HUES48 (cell line): ENCODE data around the gene TAAR1.
"Not testable (repeated sequence)": the region's sequence is repeated elsewhere in the genome, so short reads cannot be mapped to it uniquely, and the experiment has no call there.

Experiments
- H3K27ac ChIP-seq: one replicate; pipeline ENCODE4 v1.7.0; 2013; ENCODE audit warnings: low read depth, low read length, inconsistent platforms
- H3K27me3 ChIP-seq: 2 replicates; pipeline ENCODE4 v1.6.1; 2013; ENCODE audit warnings: mild to moderate bottlenecking, low read length; ENCODE audit not compliant: control insufficient read depth, insufficient read depth
- H3K36me3 ChIP-seq: 2 replicates; pipeline ENCODE4 v1.6.1; 2013; ENCODE audit warnings: low read length; ENCODE audit not compliant: control insufficient read depth, insufficient read depth
- H3K4me1 ChIP-seq: 2 replicates; pipeline ENCODE4 v1.6.1; 2013; ENCODE audit warnings: mild to moderate bottlenecking, low read length; ENCODE audit not compliant: control insufficient read depth, insufficient read depth
- H3K4me3 ChIP-seq: 2 replicates; pipeline ENCODE4 v1.5.1; 2013; ENCODE audit warnings: mild to moderate bottlenecking, low read depth, low read length
- H3K9ac ChIP-seq: 2 replicates; pipeline ENCODE4 v1.6.1; 2013; ENCODE audit warnings: mild to moderate bottlenecking, low read depth, low read length, moderate library complexity
- H3K9me3 ChIP-seq: 2 replicates; pipeline ENCODE4 v1.6.1; 2013; ENCODE audit warnings: low read length; ENCODE audit not compliant: control insufficient read depth, insufficient read depth

Gene TAAR1

GRCh38 chr6:132661906-132662305 is 2.9 kb upstream of the TAAR1 start:
- no peak overlapping the region for H3K9ac ChIP-seq
- H3K4me1 ChIP-seq, result peaks cover 15% of the 10 kb centered on the region
- H3K36me3 ChIP-seq, result no peaks in the 10 kb centered on the region
- H3K9me3 ChIP-seq, result peaks cover 5% of the 10 kb centered on the region; the same call in 1 of the 2 replicates
- H3K27me3 ChIP-seq, result no peaks in the 10 kb centered on the region
- H3K4me3 ChIP-seq, result no peak overlapping the region
- H3K27ac ChIP-seq, result no peak overlapping the region

GRCh38 chr6:132651062-132651461 is 7.9 kb downstream of the TAAR1 start:
- Histone ChIP-seq H3K36me3 (no peaks in the 10 kb centered on the region), H3K27ac (no peak overlapping the region), H3K9ac (no peak overlapping the region), H3K4me1 (peaks cover 4% of the 10 kb centered on the region), H3K9me3 (no peaks in the 10 kb centered on the region), H3K4me3 (no peak overlapping the region), H3K27me3 (no peaks in the 10 kb centered on the region)

GRCh38 chr6:132650429-132650828 is 8.6 kb downstream of the TAAR1 start:
- Histone ChIP-seq H3K9ac (no peak overlapping the region), H3K4me1 (peaks cover 4% of the 10 kb centered on the region), H3K27me3 (no peaks in the 10 kb centered on the region), H3K36me3 (no peaks in the 10 kb centered on the region), H3K9me3 (no peaks in the 10 kb centered on the region), H3K27ac (no peak overlapping the region), H3K4me3 (no peak overlapping the region)

- Histone ChIP-seq H3K27me3 (no peaks in the 10 kb centered on the region), H3K36me3 (no peaks in the 10 kb centered on the region), H3K4me1 (peaks cover 4% of the 10 kb centered on the region), H3K9me3 (no peaks in the 10 kb centered on the region), H3K9ac (no peak overlapping the region), H3K27ac (no peak overlapping the region), H3K4me3 (no peak overlapping the region)
These were observed 10.2 kb downstream of the TAAR1 start for GRCh38 chr6:132648828-132649227.

- H3K27me3 ChIP-seq, result no peaks in the 10 kb centered on the region
- no peaks in the 10 kb centered on the region for H3K9me3 ChIP-seq
- no peak overlapping the region for H3K9ac ChIP-seq
- H3K4me1 ChIP-seq, result peaks cover 4% of the 10 kb centered on the region
- no peak overlapping the region for H3K4me3 ChIP-seq
- no peaks in the 10 kb centered on the region for H3K36me3 ChIP-seq
- no peak overlapping the region for H3K27ac ChIP-seq
These were observed 10.6 kb downstream of the TAAR1 start for GRCh38 chr6:132648356-132648755.

- no peak overlapping the region for H3K9ac ChIP-seq
- no peak overlapping the region for H3K4me3 ChIP-seq
- no peak overlapping the region for H3K27ac ChIP-seq
- H3K9me3 ChIP-seq, result no peaks in the 10 kb centered on the region
- H3K36me3 ChIP-seq, result no peaks in the 10 kb centered on the region
- H3K27me3 ChIP-seq, result no peaks in the 10 kb centered on the region
- H3K4me1 ChIP-seq, result no peaks in the 10 kb centered on the region
These were observed 15.4 kb downstream of the TAAR1 start for GRCh38 chr6:132643547-132643946.

GRCh38 chr6:132637135-132637534 is 21.8 kb downstream of the TAAR1 start:
- not testable (repeated sequence) for H3K9ac ChIP-seq, H3K9me3 ChIP-seq, H3K27ac ChIP-seq, H3K4me1 ChIP-seq, H3K36me3 ChIP-seq, H3K4me3 ChIP-seq, H3K27me3 ChIP-seq

- not testable (repeated sequence) for H3K9me3 ChIP-seq, H3K9ac ChIP-seq, H3K27ac ChIP-seq, H3K27me3 ChIP-seq, H3K4me1 ChIP-seq, H3K4me3 ChIP-seq, H3K36me3 ChIP-seq
These were observed 23.1 kb downstream of the TAAR1 start for GRCh38 chr6:132635906-132636305.

- H3K27me3 ChIP-seq, result not testable (repeated sequence)
These were observed 23.7 kb downstream of the TAAR1 start for GRCh38 chr6:132635288-132635687.

GRCh38 chr6:132634796-132635195 is 24.2 kb downstream of the TAAR1 start:
- no peaks in the 10 kb centered on the region for H3K4me1 ChIP-seq
- H3K27me3 ChIP-seq, result no peaks in the 10 kb centered on the region
- no peak overlapping the region for H3K4me3 ChIP-seq
- H3K9me3 ChIP-seq, result no peaks in the 10 kb centered on the region
- H3K36me3 ChIP-seq, result no peaks in the 10 kb centered on the region
- no peak overlapping the region for H3K27ac ChIP-seq
- no peak overlapping the region for H3K9ac ChIP-seq

More at GRCh38 chr6:132635288-132635687, 23.7 kb downstream of the TAAR1 start:
- H3K4me1 ChIP-seq, H3K36me3 ChIP-seq, H3K9me3 ChIP-seq, H3K27ac ChIP-seq, H3K9ac ChIP-seq, H3K4me3 ChIP-seq: not testable (repeated sequence)

GRCh38 chr6:132633362-132633761 is 25.6 kb downstream of the TAAR1 start:
- no peaks in the 10 kb centered on the region for H3K9me3 ChIP-seq
- no peaks in the 10 kb centered on the region for H3K27me3 ChIP-seq
- no peak overlapping the region for H3K27ac ChIP-seq
- no peak overlapping the region for H3K9ac ChIP-seq
- H3K4me1 ChIP-seq, result no peaks in the 10 kb centered on the region
- no peaks in the 10 kb centered on the region for H3K36me3 ChIP-seq
- no peak overlapping the region for H3K4me3 ChIP-seq

- Histone ChIP-seq H3K9me3 (no peaks in the 10 kb centered on the region), H3K9ac (no peak within 1 kb of the TSS), H3K27me3 (no peaks in the 10 kb centered on the region), H3K36me3 (no peaks in the 10 kb centered on the region), H3K4me1 (no peaks in the 10 kb centered on the region), H3K4me3 (no peak within 1 kb of the TSS), H3K27ac (no peak within 1 kb of the TSS)
These were observed 34.8 kb downstream of the TAAR1 start, which contains the start of gene TAAR2 for GRCh38 chr6:132624175-132624574. TAAR2 (minus strand) TSS chr6:132624275; CDS start chr6:132624275, 0 bp downstream.
